Transverse colon (tissue), 4 donors: ENCODE measurements around the gene ANAPC13. TPM values are rescaled to one million over a fixed set of nuclear protein-coding genes. Genes with fewer than 3 reads are reported as not detected.

Source experiments
- DNase-seq: peaks from one replicate; pipeline ENCODE4 v3.0.0-alpha.2; 2019
- H3K27ac ChIP-seq, 4 donors: fragments of 200-600 bp; sonication (generic); 2 replicates each; pipeline ENCODE4 v1.5.1; 2016 to 2018; ENCODE audit warnings: inconsistent platforms in 4 of 4
- H3K27me3 ChIP-seq: fragments of 200-600 bp; sonication (generic); 2 replicates; pipeline ENCODE4 v1.5.1; 2017; ENCODE audit warnings: inconsistent platforms
- H3K36me3 ChIP-seq, 4 donors: fragments of 200-600 bp; sonication (generic); 2 replicates each; pipeline ENCODE4 v1.5.1; 2017 to 2019; ENCODE audit warnings: inconsistent platforms in 4 of 4
- H3K4me1 ChIP-seq, 4 donors: fragments of 200-600 bp; sonication (generic); 2 replicates each; pipeline ENCODE4 v1.5.1; 2017 to 2020; ENCODE audit warnings: inconsistent platforms in 4 of 4
- H3K4me3 ChIP-seq, 4 donors: fragments of 200-600 bp; sonication (generic); 1 replicate in 1 of 4; 2 replicates in 3 of 4; pipeline versions ENCODE4 v1.5.1 to v1.6.1; 2017 to 2019; ENCODE audit warnings: inconsistent platforms in 4 of 4
- H3K9me3 ChIP-seq, 2 donors: fragments of 200-600 bp; sonication (generic); 2 replicates each; pipeline ENCODE4 v1.5.1; 2017 to 2019; ENCODE audit warnings: inconsistent platforms in 2 of 2
- EP300 ChIP-seq: sonication (generic); formaldehyde crosslinking; IDR thresholded peaks from one replicate; pipeline ENCODE4 v1.6.1; 2017; ENCODE audit warnings: antibody characterized with exemption, low read depth
- POLR2A ChIP-seq: fragments of 450-650 bp; IDR thresholded peaks from one replicate; pipeline ENCODE4 v1.6.1; 2016; ENCODE audit warnings: antibody characterized with exemption, mild to moderate bottlenecking, moderate library complexity
- POLR2AphosphoS5 ChIP-seq, 3 donors: sonication (generic); formaldehyde crosslinking; IDR thresholded peaks; one replicate each; pipeline ENCODE4 v1.6.1; 2016; ENCODE audit warnings: antibody characterized with exemption in 3 of 3
- WGBS, 2 donors: methylation state at CpG; one replicate each; pipeline ENCODE4 v1.1.5; 2018; ENCODE audit warnings: low coverage in 1 of 2; 5-methylcytosine and 5-hydroxymethylcytosine counted together
- in situ Hi-C, 4 donors: fragments of 200-750 bp; cut with MboI; loops; one replicate each; pipeline versions ENCODE4 v1.15.0 to v1.15.1; 2017; ENCODE audit warnings: low sequenced_read_pairs in 3 of 4, low pct_ligation_motif_present in 1 of 4, low pct_unique_long_range_greater_than_20kb in 1 of 4
- intact Hi-C: fragments of 100-400 bp; cut with DNase I; formaldehyde crosslinking; loops from one replicate; pipeline ENCODE4 v1.15.1; 2023; ENCODE audit warnings: low total_unique reads
- total RNA-seq, 4 donors: library from RNA; depleted of rRNA; stranded (reverse); fragments of >200 nt; gene quantifications; one replicate each; pipeline ENCODE4 v1.1.0, GENCODE V29; 2016
- TF ChIP-seq, protein P1 (sequence below), 5 experiments: fragments of 200-600 bp in 3 of 5; fragments of 450-650 bp in 2 of 5; sonication (generic) in 3 of 5; IDR thresholded peaks; 1 replicate in 2 of 5; 2 replicates in 3 of 5; pipeline ENCODE4 v1.5.1; 2016 to 2017; ENCODE audit warnings: antibody characterized with exemption in 5 of 5, inconsistent platforms in 3 of 5, mild to moderate bottlenecking in 2 of 5, moderate library complexity in 1 of 5

Gene ANAPC13, protein sequence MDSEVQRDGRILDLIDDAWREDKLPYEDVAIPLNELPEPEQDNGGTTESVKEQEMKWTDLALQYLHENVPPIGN
- 10 to 100 TPM in 3 of 4 donors, 1 to 10 TPM in 1; 5.6 to 81.0 (median 29.3) TPM for total RNA-seq

DNA sequence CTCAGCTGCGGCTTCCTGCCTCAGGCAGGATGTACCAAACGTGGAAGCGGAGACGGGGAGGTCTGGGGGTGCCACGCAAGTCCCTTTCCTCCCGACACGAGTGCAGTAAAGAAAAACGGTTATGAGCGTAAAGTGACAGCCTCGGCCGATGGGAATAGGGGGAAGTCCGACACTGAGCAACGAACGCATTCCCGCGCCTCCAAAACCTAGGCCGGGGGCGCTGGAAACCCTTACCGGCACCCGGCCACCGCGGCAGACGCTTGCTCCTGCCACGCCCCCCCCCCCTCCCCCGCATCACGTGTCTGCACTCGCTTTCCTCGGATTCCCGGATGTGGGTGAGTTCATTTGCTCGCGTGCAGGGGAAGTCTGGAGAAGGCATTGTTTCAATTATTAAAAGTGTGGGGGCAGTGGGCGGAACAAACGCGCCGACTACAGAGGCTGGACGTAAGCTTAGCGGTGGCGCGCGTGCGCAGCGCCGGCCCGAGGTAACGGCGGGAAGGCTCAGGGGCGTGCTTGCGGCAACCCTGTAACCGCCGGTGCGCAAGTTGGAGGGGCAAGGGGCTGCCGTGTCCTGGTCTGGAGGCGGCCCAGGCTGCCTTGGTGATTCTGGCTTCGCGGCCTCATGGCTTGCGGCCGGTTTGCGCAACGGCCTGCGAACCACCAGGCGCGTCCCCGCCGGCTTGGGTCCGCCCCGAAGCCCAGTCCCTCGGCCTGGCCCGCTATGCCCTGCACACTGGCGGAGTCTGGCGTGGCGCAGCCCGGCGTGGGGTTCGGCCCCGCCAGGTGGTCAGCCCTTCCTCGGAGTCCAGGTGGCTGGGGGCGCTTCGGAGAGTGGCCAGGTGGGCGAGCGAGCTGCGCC lies at the start of gene ANAPC13, which contains the start of gene CEP63:
TSS of gene ANAPC13 (minus strand) at position 268 of the 859 bp plus-strand sequence. CDS start 3,081 bp downstream, outside the sequence.
TSS of gene CEP63 (plus strand) at position 340 of the 859 bp plus-strand sequence. CDS start 9,264 bp downstream, outside the sequence.
- peak; percentile 95 for DNase-seq
- in situ Hi-C loops = no loop called here
- intact Hi-C loops = no loop called here
- Histone ChIP-seq H3K27ac (peak within 1 kb of the TSS; percentile 94 to 97 (median 97)), H3K4me3 (peak within 1 kb of the TSS; percentile 72 to 81 (median 78)), H3K4me1 (peaks cover 6 to 32% (median 26%) of the 10 kb centered on the region in 4 donors), H3K36me3 (peaks cover 0 to 12% (median 4%) of the 10 kb centered on the region in 4 donors), H3K27me3 (no peaks in the 10 kb centered on the region), H3K9me3 (no peaks in the 10 kb centered on the region)
- TF ChIP-seq POLR2A = peak; percentile 72
- TF ChIP-seq POLR2AphosphoS5 (IDR thresholded peaks at IDR 0.05) = peak in 2 of 3 donors; percentile 75 to 84
- TF ChIP-seq, protein P1, sequence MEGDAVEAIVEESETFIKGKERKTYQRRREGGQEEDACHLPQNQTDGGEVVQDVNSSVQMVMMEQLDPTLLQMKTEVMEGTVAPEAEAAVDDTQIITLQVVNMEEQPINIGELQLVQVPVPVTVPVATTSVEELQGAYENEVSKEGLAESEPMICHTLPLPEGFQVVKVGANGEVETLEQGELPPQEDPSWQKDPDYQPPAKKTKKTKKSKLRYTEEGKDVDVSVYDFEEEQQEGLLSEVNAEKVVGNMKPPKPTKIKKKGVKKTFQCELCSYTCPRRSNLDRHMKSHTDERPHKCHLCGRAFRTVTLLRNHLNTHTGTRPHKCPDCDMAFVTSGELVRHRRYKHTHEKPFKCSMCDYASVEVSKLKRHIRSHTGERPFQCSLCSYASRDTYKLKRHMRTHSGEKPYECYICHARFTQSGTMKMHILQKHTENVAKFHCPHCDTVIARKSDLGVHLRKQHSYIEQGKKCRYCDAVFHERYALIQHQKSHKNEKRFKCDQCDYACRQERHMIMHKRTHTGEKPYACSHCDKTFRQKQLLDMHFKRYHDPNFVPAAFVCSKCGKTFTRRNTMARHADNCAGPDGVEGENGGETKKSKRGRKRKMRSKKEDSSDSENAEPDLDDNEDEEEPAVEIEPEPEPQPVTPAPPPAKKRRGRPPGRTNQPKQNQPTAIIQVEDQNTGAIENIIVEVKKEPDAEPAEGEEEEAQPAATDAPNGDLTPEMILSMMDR (IDR thresholded peaks at IDR 0.05) = peak in 1 of 5 experiments; percentile 26
- TF ChIP-seq EP300 = no peak
- WGBS, 2 donors = 0 to 1% methylated on average over 5 to 48 of the region's 81 CpGs

DNA sequence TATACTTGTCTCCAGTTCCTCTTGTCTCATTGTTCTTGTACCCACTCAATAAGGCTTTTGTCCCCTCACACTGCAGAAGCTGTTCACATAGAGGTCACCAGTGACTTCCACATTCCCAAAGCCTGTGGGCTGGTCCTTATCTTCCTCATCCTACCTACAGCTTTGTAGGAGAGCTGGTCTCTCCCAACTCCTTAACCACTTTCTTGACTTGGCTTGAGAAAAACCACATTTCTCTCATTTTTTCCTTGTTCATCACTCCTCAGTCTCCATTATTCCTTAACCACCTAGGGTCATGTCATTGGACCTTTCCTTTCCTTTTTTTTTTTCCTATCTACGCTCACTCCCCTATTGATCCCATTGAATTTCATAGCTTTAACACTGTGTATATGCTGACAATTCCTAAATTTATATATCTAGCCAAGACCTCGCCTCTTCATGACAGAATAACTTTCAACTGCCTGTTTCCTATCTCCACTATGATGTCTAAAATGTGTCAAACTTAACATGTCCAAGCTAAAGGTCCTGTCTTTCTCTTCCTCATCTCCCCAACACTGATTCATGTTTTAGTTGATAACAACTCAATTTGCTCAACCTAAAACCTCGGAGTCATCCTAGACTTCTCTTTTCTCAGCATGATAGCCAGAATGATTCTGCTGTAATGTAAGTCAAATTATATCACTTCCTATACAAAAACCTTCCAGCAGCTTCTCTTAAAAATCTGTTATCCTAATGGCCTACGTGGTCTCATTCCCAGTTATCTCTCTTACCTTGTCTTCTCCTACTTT lies 49.6 kb upstream of the ANAPC13 start:
- DNase-seq = no peak
- H3K27ac ChIP-seq = no peak overlapping the region
- H3K9me3 ChIP-seq = no peaks in the 10 kb centered on the region
- no peak overlapping the region for H3K4me3 ChIP-seq
- peaks cover 0 to 17% (median 8%) of the 10 kb centered on the region in 4 donors for H3K36me3 ChIP-seq
- no peaks in the 10 kb centered on the region for H3K27me3 ChIP-seq
- in situ Hi-C loops = no loop called here
- H3K4me1 ChIP-seq = no peaks in the 10 kb centered on the region
- intact Hi-C loops = no loop called here
- WGBS, 2 donors = 93 to 100% methylated on average over 4 of the region's 4 CpGs
- TF ChIP-seq, protein P1 (IDR thresholded peaks at IDR 0.05) = no peak
- TF ChIP-seq POLR2AphosphoS5 (IDR thresholded peaks at IDR 0.05) = no peak
- no peak for TF ChIP-seq EP300
- TF ChIP-seq POLR2A = no peak

DNA sequence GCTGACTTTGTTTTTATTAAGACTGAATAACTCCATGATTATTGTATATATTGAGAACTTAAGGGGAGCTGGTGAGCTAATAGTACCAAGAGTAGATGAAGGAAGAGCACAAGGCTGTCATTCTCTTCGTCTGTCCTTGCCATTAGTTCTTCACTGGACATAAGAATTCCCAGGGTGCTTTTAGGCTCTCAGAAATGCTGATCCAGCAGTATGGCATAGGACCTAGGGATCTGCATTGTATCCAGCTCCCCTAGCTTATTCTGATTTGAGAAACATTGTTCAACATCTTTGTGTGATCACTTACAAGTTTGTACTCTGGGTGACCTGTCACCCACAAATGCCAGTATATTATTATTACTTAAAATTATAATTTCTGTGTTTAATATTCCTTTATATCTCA lies 47.7 kb upstream of the ANAPC13 start:
- no peak overlapping the region for H3K27ac ChIP-seq
- DNase-seq = no peak
- no peaks in the 10 kb centered on the region for H3K9me3 ChIP-seq
- no peaks in the 10 kb centered on the region for H3K4me1 ChIP-seq
- H3K4me3 ChIP-seq = no peak overlapping the region
- in situ Hi-C loops (no loop called here), intact Hi-C loops (no loop called here)
- TF ChIP-seq EP300 = no peak
- no peak for TF ChIP-seq POLR2A
- TF ChIP-seq, protein P1 (IDR thresholded peaks at IDR 0.05) = no peak
- no peak for TF ChIP-seq POLR2AphosphoS5 (IDR thresholded peaks at IDR 0.05)
- H3K36me3 ChIP-seq = peaks cover 0 to 17% (median 7%) of the 10 kb centered on the region in 4 donors
- no peaks in the 10 kb centered on the region for H3K27me3 ChIP-seq
- 58 to 82% methylated on average over 1 of the region's 1 CpG for WGBS, 2 donors
